Lower lobe of right lung (tissue), 2 donors: ENCODE results near the gene SOD3. TPM values are rescaled to one million over a fixed set of nuclear protein-coding genes. Genes with fewer than 3 reads are reported as not detected.

Source experiments
- ATAC-seq, 2 donors: fragments of 200-7000 bp; cut with Tn5 transposase; one replicate each; pipeline ENCODE4 v1.9.1; 2020 to 2022; ENCODE audit warnings: mild to moderate bottlenecking in 2 of 2, moderate library complexity in 2 of 2
- DNase-seq: peaks from one replicate; pipeline ENCODE4 v3.0.0-alpha.2; 2020
- H3K27ac ChIP-seq: fragments of 200-600 bp; one replicate; pipeline ENCODE4 v1.8.0; 2022
- H3K27me3 ChIP-seq: fragments of 200-600 bp; one replicate; pipeline ENCODE4 v1.8.0; 2022; ENCODE audit warnings: low read depth
- H3K36me3 ChIP-seq: fragments of 200-600 bp; one replicate; pipeline ENCODE4 v1.8.0; 2022; ENCODE audit warnings: mild to moderate bottlenecking
- H3K4me1 ChIP-seq: fragments of 200-600 bp; one replicate; pipeline ENCODE4 v1.8.0; 2022
- H3K4me3 ChIP-seq: fragments of 200-600 bp; one replicate; pipeline ENCODE4 v1.8.0; 2022; ENCODE audit warnings: mild to moderate bottlenecking
- H3K9me3 ChIP-seq: fragments of 200-600 bp; one replicate; pipeline ENCODE4 v1.8.0; 2022
- CTCF ChIP-seq: fragments of 200-600 bp; IDR thresholded peaks from one replicate; pipeline ENCODE4 v1.8.0; 2022; ENCODE audit warnings: antibody characterized with exemption, mild to moderate bottlenecking
- intact Hi-C: fragments of 100-400 bp; cut with DNase I; formaldehyde crosslinking; loops from one replicate; pipeline ENCODE4 v1.11.0; 2022
- total RNA-seq: library from RNA; stranded (reverse); fragmentation: NEBNext Ultra II Directional; extraction: Animal tissue kit (Norgen Biotek cat#: 25700); gene quantifications from one replicate; pipeline ENCODE4 v1.2.1, GENCODE V29; 2021
- donor health status: DM: no; HTN: yes; CAD: no; lungs with severe emphysema.

SOD3 gene
- total RNA-seq, 1 donor from 2014 or later = 111 TPM

GRCh38 chr4:24849756-24850155, 54.4 kb downstream of the SOD3 start:
- intact Hi-C loops = no loop called here
- ATAC-seq (no peak), DNase-seq (no peak)
- Histone ChIP-seq H3K4me1 (no peaks in the 10 kb centered on the region), H3K4me3 (no peak overlapping the region), H3K27me3 (no peaks in the 10 kb centered on the region), H3K36me3 (peaks cover 6% of the 10 kb centered on the region), H3K27ac (no peak overlapping the region), H3K9me3 (no peaks in the 10 kb centered on the region)
- TF ChIP-seq CTCF = no peak

Other genes starting within 250 kb of the SOD3 start
- 93.2 TPM for gene DHX15, start 211.0 kb upstream of the SOD3 start, total RNA-seq
- 23.8 TPM for gene CCDC149, start 117.5 kb downstream of the SOD3 start, total RNA-seq
- 1.3 TPM for gene LGI2, start 235.4 kb downstream of the SOD3 start, total RNA-seq